Omental fat pad (tissue), 4 donors: ENCODE data around the gene ATG10. TPM values are rescaled to one million over a fixed set of nuclear protein-coding genes. Genes with fewer than 3 reads are reported as not detected.

ENCODE experiments used
- ATAC-seq: fragments of 150-250 bp; one replicate; pipeline ENCODE4 v1.9.1; 2016; ENCODE audit warnings: mild to moderate bottlenecking, moderate library complexity; ENCODE audit not compliant: low FRiP score
- DNase-seq: peaks from one replicate; pipeline ENCODE4 v3.0.0-alpha.2; 2019; ENCODE audit warnings: low spot score
- CTCF ChIP-seq, 3 donors: fragments of 450-650 bp; IDR thresholded peaks; one replicate each; pipeline ENCODE4 v1.5.1; 2016 to 2017; ENCODE audit warnings: antibody characterized with exemption in 3 of 3, mild to moderate bottlenecking in 3 of 3, moderate library complexity in 2 of 3
- small RNA-seq: library from RNA; depleted of rRNA; stranded (forward); fragments of <200 nt; gene quantifications from one replicate; pipeline ENCODE3, GENCODE V24; 2016
- total RNA-seq, 4 donors: library from RNA; depleted of rRNA; stranded (reverse); fragments of >200 nt; gene quantifications; one replicate each; pipeline ENCODE4 v1.1.0, GENCODE V29; 2016

ATG10 gene
- total RNA-seq, 4 donors from 2014 or later = 2.4 to 18.4 (median 5.2) TPM

- no peak for DNase-seq
- TF ChIP-seq CTCF (IDR thresholded peaks at IDR 0.05) = no peak
- no peak for ATAC-seq
These were observed 324.2 kb downstream of the ATG10 start for GRCh38 chr5:82295959-82296531.

GRCh38 chr5:82296929-82297328 lies 325.1 kb downstream of the ATG10 start:
- no peak for TF ChIP-seq CTCF (IDR thresholded peaks at IDR 0.05)
- DNase-seq (no peak), ATAC-seq (no peak)

GRCh38 chr5:82297711-82298110 lies 325.9 kb downstream of the ATG10 start:
- DNase-seq = no peak
- no peak for ATAC-seq
- no peak for TF ChIP-seq CTCF (IDR thresholded peaks at IDR 0.05)

GRCh38 chr5:82298668-82299067 lies 326.8 kb downstream of the ATG10 start:
- DNase-seq (no peak), ATAC-seq (no peak)
- no peak for TF ChIP-seq CTCF (IDR thresholded peaks at IDR 0.05)

GRCh38 chr5:82301190-82301589 lies 329.4 kb downstream of the ATG10 start:
- DNase-seq = no peak
- TF ChIP-seq CTCF (IDR thresholded peaks at IDR 0.05) = no peak
- no peak for ATAC-seq

Small RNAs within 50 kb of the gene (small RNA-seq; reads per million reads assigned to genes)
- gene AC010598.1 = not detected
- not detected for gene RN7SL378P

Other genes starting within 250 kb of the ATG10 start
- gene SSBP2, start 220.9 kb upstream of the ATG10 start, total RNA-seq = 10 to 100 TPM; 25.9 to 94.6 (median 41.8) TPM